ENCODE data around the gene CSTPP1.

Gene CSTPP1

DNA sequence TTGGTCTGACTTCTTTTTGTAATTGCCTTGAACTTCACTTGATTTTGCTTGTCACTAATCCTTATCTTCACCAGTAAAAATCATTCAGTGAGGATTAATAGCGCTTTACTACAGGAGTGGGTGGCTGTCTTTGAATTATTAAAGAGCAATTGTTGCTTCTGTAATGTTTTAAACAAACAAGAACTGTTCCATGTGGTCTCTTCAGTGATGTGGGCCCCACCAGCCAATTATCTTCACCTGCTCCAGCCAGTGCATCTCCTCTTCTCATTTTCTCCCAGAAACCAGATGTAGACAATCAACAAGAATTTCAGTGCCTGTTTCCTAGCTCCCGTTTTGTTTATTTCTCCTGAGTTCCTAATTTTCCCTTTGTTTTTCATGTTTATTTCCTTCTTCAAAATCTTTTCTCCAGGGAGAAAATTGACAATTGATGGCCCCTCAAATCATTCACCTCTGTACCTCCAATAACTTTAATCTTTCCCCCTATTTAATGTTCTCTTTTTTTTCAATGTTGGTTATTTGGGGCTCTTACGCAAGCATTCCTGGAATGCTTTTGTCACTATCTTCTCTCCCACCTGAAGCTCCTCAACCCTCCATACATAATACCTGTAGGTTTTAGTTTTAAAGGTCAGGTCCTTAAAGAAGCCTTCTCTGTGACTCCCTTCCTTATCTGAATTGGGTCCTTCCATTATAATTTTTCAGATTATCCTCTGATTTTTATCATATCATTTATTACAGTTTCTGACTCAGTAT lies 125.0 kb downstream of the CSTPP1 start:
- no peak overlapping the region for H4K91ac ChIP-seq (ENCODE audit: low read depth, low read length)
- DNase-seq, result no peak
- H3K79me1 ChIP-seq (ENCODE audit: low read length), result peaks cover 2% of the 10 kb centered on the region
- H4K8ac ChIP-seq (ENCODE audit: low read depth, low read length), result no peak overlapping the region
- WGBS (ENCODE audit: extremely low coverage, insufficient coverage, insufficient read length), result no CpG with 5 or more reads among the region's 3 CpGs
- H3K36me3 ChIP-seq (ENCODE audit: control insufficient read depth in 1 of 2, insufficient read depth in 2 of 2, low read length in 2 of 2), result no peaks in the 10 kb centered on the region
- no peaks in the 10 kb centered on the region for H3K27me3 ChIP-seq (ENCODE audit: insufficient read depth, low read length)
- H4K12ac ChIP-seq (ENCODE audit: low read depth, low read length), result no peak overlapping the region
- H3K4me2 ChIP-seq (ENCODE audit: low read length), result no peak overlapping the region
- no peaks in the 10 kb centered on the region for H3K79me2 ChIP-seq (ENCODE audit: control insufficient read depth, insufficient read depth, low read length, poor library complexity)
- H3K4ac ChIP-seq (ENCODE audit: low read depth, low read length), result no peak overlapping the region
- H2AFZ ChIP-seq (ENCODE audit: insufficient read depth, low read length, poor library complexity), result no peak overlapping the region
- no peak overlapping the region for H2AK5ac ChIP-seq (ENCODE audit: low read length)
- H2BK12ac ChIP-seq (ENCODE audit: low read length), result no peak overlapping the region
- no peak overlapping the region for H3K4me3 ChIP-seq (ENCODE audit: low read depth, low read length)
- H3K18ac ChIP-seq (ENCODE audit: low read length), result no peak overlapping the region
- H3K9me3 ChIP-seq (ENCODE audit: insufficient read depth, low read depth, low read length), result no peaks in the 10 kb centered on the region
- H3K27ac ChIP-seq (ENCODE audit: low read depth, low read length), result no peak overlapping the region
- no peak overlapping the region for H2BK120ac ChIP-seq (ENCODE audit: insufficient read depth, low read length, poor library complexity)
- H3K23ac ChIP-seq (ENCODE audit: low read length), result no peak overlapping the region
- no peak overlapping the region for H3K14ac ChIP-seq (ENCODE audit: low read length)
- H2BK5ac ChIP-seq (ENCODE audit: low read depth, low read length, poor library complexity), result no peak overlapping the region
- no peak overlapping the region for H3K9ac ChIP-seq (ENCODE audit: low read length)
- H3K4me1 ChIP-seq (ENCODE audit: control insufficient read depth in 1 of 2, insufficient read depth in 2 of 2, low read length in 2 of 2), result no peaks in the 10 kb centered on the region

DNA sequence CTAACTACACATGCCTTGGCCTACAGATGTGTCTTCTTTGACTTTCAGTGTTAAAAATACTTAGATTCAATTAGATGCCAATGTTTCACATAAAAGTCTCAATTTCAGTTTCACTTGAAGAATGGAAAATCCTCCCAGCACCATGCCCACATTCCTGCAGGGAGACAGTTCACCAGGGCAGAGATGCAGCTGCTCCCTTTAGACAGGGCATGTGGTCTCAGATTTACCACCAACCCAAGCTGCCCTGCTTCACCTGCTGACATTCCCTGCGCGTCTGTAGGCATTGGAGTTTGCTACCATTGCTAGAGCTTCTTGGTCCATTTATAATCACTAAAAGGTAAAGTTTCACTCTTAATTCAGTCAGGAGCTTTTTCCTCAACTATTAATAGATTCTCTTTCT lies 126.2 kb downstream of the CSTPP1 start:
- no peak overlapping the region for H2BK5ac ChIP-seq (ENCODE audit: low read depth, low read length, poor library complexity)
- no peak overlapping the region for H3K27ac ChIP-seq (ENCODE audit: low read depth, low read length)
- peaks cover 0 to 2% of the 10 kb centered on the region in 2 experiments for H3K4me1 ChIP-seq (ENCODE audit: control insufficient read depth in 1 of 2, insufficient read depth in 2 of 2, low read length in 2 of 2)
- H3K79me2 ChIP-seq (ENCODE audit: control insufficient read depth, insufficient read depth, low read length, poor library complexity), result no peaks in the 10 kb centered on the region
- H3K36me3 ChIP-seq (ENCODE audit: control insufficient read depth in 1 of 2, insufficient read depth in 2 of 2, low read length in 2 of 2), result no peaks in the 10 kb centered on the region
- H4K91ac ChIP-seq (ENCODE audit: low read depth, low read length), result no peak overlapping the region
- H2AFZ ChIP-seq (ENCODE audit: insufficient read depth, low read length, poor library complexity), result no peak overlapping the region
- no peak overlapping the region for H4K8ac ChIP-seq (ENCODE audit: low read depth, low read length)
- no peak overlapping the region for H3K18ac ChIP-seq (ENCODE audit: low read length)
- no peak overlapping the region for H2BK120ac ChIP-seq (ENCODE audit: insufficient read depth, low read length, poor library complexity)
- no peak overlapping the region for H3K4me2 ChIP-seq (ENCODE audit: low read length)
- H3K4ac ChIP-seq (ENCODE audit: low read depth, low read length), result no peak overlapping the region
- H2AK5ac ChIP-seq (ENCODE audit: low read length), result no peak overlapping the region
- no peak overlapping the region for H3K4me3 ChIP-seq (ENCODE audit: low read depth, low read length)
- no peak overlapping the region for H2BK12ac ChIP-seq (ENCODE audit: low read length)
- no peak overlapping the region for H3K14ac ChIP-seq (ENCODE audit: low read length)
- H3K9me3 ChIP-seq (ENCODE audit: insufficient read depth, low read depth, low read length), result no peaks in the 10 kb centered on the region
- no peak overlapping the region for H3K23ac ChIP-seq (ENCODE audit: low read length)
- WGBS (ENCODE audit: extremely low coverage, insufficient coverage, insufficient read length), result no CpG with 5 or more reads among the region's 2 CpGs
- H3K79me1 ChIP-seq (ENCODE audit: low read length), result peaks cover 2% of the 10 kb centered on the region
- H4K12ac ChIP-seq (ENCODE audit: low read depth, low read length), result no peak overlapping the region
- H3K27me3 ChIP-seq (ENCODE audit: insufficient read depth, low read length), result no peaks in the 10 kb centered on the region
- no peak for DNase-seq
- H3K9ac ChIP-seq (ENCODE audit: low read length), result no peak overlapping the region

DNA sequence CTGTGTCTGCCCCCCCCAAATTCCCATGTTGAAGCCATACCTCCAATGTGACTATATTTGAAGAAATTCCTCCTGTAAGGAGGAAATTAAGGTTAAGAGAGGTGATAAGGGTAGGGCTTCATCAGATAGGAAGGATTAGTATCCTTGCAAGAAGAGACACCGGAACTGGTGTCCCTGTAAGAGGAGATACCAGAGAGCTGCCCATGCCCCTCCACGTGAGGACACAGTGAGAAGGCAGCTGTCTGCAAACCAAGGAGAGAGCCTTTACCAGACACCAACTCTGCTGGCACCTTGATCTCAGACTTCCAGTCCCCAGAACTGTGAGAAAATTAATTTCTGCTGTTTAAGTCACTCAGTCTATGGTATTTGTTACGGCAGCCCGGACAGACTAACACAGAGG lies 130.8 kb downstream of the CSTPP1 start:
- Histone ChIP-seq H3K18ac (ENCODE audit: low read length) (no peak overlapping the region), H3K14ac (ENCODE audit: low read length) (no peak overlapping the region), H3K27ac (ENCODE audit: low read depth, low read length) (no peak overlapping the region), H4K8ac (ENCODE audit: low read depth, low read length) (no peak overlapping the region), H2AFZ (ENCODE audit: insufficient read depth, low read length, poor library complexity) (no peak overlapping the region), H3K4ac (ENCODE audit: low read depth, low read length) (no peak overlapping the region), H3K36me3 (ENCODE audit: control insufficient read depth in 1 of 2, insufficient read depth in 2 of 2, low read length in 2 of 2) (no peaks in the 10 kb centered on the region), H2AK5ac (ENCODE audit: low read length) (no peak overlapping the region), H2BK120ac (ENCODE audit: insufficient read depth, low read length, poor library complexity) (no peak overlapping the region), H3K79me1 (ENCODE audit: low read length) (no peaks in the 10 kb centered on the region), H3K4me3 (ENCODE audit: low read depth, low read length) (no peak overlapping the region), H2BK5ac (ENCODE audit: low read depth, low read length, poor library complexity) (no peak overlapping the region), H3K4me2 (ENCODE audit: low read length) (no peak overlapping the region), H4K12ac (ENCODE audit: low read depth, low read length) (no peak overlapping the region), H3K4me1 (ENCODE audit: control insufficient read depth in 1 of 2, insufficient read depth in 2 of 2, low read length in 2 of 2) (peaks cover 4 to 6% of the 10 kb centered on the region in 2 experiments), H3K9me3 (ENCODE audit: insufficient read depth, low read depth, low read length) (no peaks in the 10 kb centered on the region), H3K27me3 (ENCODE audit: insufficient read depth, low read length) (no peaks in the 10 kb centered on the region), H3K23ac (ENCODE audit: low read length) (no peak overlapping the region), H3K79me2 (ENCODE audit: control insufficient read depth, insufficient read depth, low read length, poor library complexity) (no peaks in the 10 kb centered on the region), H2BK12ac (ENCODE audit: low read length) (no peak overlapping the region), H3K9ac (ENCODE audit: low read length) (no peak overlapping the region), H4K91ac (ENCODE audit: low read depth, low read length) (no peak overlapping the region)
- no CpG with 5 or more reads among the region's 4 CpGs for WGBS (ENCODE audit: extremely low coverage, insufficient coverage, insufficient read length)
- DNase-seq, result peak in 1 of 2 donors; percentile 10

DNA sequence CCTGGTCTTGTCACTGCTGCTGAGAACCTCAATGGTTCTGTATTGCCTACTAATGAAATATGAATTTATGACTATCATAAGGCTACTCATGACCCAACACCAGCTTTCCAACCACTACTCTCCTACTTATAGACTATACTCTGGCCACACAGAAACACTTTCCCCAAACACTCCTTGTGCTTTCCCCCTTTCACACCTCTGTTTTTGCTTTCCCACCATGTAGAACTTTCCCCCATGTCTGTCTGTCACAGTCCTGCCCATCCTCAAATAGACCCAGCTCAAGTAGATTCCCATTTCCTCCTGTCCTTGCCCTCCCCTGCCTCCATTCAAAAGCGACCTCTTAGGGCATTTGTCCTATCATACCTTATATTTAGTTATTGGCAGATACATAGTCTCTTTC lies 134.2 kb downstream of the CSTPP1 start:
- no peak overlapping the region for H3K23ac ChIP-seq (ENCODE audit: low read length)
- no peak overlapping the region for H2AK5ac ChIP-seq (ENCODE audit: low read length)
- H3K4me3 ChIP-seq (ENCODE audit: low read depth, low read length), result no peak overlapping the region
- H3K79me1 ChIP-seq (ENCODE audit: low read length), result no peaks in the 10 kb centered on the region
- no peak overlapping the region for H4K8ac ChIP-seq (ENCODE audit: low read depth, low read length)
- no peak overlapping the region for H3K27ac ChIP-seq (ENCODE audit: low read depth, low read length)
- no peak overlapping the region for H4K91ac ChIP-seq (ENCODE audit: low read depth, low read length)
- WGBS (ENCODE audit: extremely low coverage, insufficient coverage, insufficient read length), result no CpG with 5 or more reads among the region's 1 CpG
- DNase-seq, result no peak
- H3K4me1 ChIP-seq (ENCODE audit: control insufficient read depth in 1 of 2, insufficient read depth in 2 of 2, low read length in 2 of 2), result peaks cover 4 to 6% of the 10 kb centered on the region in 2 experiments
- no peak overlapping the region for H3K4ac ChIP-seq (ENCODE audit: low read depth, low read length)
- H3K79me2 ChIP-seq (ENCODE audit: control insufficient read depth, insufficient read depth, low read length, poor library complexity), result no peaks in the 10 kb centered on the region
- H3K4me2 ChIP-seq (ENCODE audit: low read length), result no peak overlapping the region
- H2AFZ ChIP-seq (ENCODE audit: insufficient read depth, low read length, poor library complexity), result no peak overlapping the region
- H3K36me3 ChIP-seq (ENCODE audit: control insufficient read depth in 1 of 2, insufficient read depth in 2 of 2, low read length in 2 of 2), result no peaks in the 10 kb centered on the region
- no peak overlapping the region for H2BK120ac ChIP-seq (ENCODE audit: insufficient read depth, low read length, poor library complexity)
- H4K12ac ChIP-seq (ENCODE audit: low read depth, low read length), result no peak overlapping the region
- no peaks in the 10 kb centered on the region for H3K27me3 ChIP-seq (ENCODE audit: insufficient read depth, low read length)
- H2BK5ac ChIP-seq (ENCODE audit: low read depth, low read length, poor library complexity), result no peak overlapping the region
- H3K9me3 ChIP-seq (ENCODE audit: insufficient read depth, low read depth, low read length), result no peaks in the 10 kb centered on the region
- no peak overlapping the region for H3K9ac ChIP-seq (ENCODE audit: low read length)
- no peak overlapping the region for H3K14ac ChIP-seq (ENCODE audit: low read length)
- no peak overlapping the region for H2BK12ac ChIP-seq (ENCODE audit: low read length)
- no peak overlapping the region for H3K18ac ChIP-seq (ENCODE audit: low read length)
